HG03045 (cell line): Measurements from ENCODE around the gene FBLN2.

Source experiments
- ATAC-seq: cut with Tn5 transposase; IDR thresholded peaks from one replicate; pipeline ENCODE4 v1.9.1; 2021; ENCODE audit warnings: mild to moderate bottlenecking, moderate library complexity; ENCODE audit not compliant: unreplicated experiment

FBLN2 gene

DNA sequence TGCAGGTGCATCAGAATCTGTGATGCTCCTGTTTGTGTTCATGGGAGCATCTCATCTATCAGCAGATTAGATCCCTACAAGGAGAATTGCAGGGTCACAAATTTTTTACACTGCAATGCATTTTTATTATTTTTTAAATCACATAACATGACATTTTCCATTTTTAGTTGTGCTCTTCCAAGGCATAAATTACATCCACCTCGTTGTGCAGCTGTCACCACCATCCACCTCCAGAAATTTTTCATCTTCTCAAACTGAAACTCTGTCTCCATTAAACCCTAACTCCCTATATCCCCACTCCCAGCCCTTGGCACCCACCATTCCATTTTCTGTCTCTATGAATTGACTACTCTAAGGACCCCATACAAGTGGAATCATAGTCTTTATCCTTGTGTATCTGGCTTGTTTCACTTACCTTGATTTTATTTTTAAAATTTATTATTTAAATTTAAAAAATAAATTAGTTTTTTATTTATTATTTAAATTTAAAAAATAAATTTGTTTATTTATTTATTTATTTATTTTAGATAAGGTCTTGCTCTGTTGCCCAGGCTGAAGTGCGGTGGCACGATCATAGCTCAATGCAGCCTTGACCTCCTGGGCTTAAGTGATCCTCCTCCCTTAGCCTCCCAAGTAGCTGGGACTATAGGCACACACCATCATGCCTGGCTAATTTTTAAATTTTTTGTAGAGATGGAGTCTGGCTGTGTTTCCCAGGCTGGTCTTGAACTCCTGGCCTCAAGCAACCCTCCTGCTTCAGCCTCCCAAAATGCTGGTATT lies 47.7 kb downstream of the FBLN2 start:
- no peak for ATAC-seq

DNA sequence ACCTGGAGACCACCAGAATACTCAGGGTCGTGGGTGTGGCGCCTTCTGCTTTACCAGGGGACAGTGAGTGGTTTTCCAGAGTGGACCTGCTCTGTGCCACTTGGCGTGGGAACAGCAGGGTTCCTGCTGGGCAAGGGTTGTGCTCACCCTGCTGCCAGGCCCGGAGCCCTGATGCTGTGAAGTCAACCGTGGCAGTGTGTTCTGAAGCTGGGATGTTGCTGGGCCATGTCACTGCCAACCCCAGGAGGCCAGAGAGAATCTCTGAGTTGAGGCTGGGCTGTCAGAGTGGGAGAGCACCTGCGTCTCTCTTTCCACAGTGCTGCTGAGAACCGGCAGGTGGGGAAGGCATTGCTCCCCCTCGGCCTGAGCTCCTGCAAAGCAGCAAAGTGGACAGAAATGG lies 48.7 kb downstream of the FBLN2 start:
- no peak for ATAC-seq

DNA sequence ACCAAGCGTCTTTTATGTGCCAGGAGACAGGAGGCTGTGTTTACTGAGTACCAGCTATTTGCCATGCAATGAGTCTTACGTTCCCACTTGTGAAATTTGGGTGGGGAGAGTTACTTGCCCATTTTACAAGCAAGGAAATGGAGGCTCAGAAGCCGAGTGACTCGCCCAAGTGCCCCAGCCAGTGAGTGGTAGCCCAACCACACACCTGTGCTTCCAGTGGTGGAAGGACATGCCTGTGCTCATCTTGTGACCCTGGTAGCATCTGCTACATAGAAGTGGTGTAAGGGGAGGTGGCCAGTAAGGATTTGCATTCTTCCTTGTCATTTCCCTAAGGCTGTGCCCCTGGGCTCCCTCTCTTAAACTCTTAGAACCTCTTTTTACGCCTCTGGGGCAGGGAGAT lies 49.3 kb downstream of the FBLN2 start:
- ATAC-seq = no peak

DNA sequence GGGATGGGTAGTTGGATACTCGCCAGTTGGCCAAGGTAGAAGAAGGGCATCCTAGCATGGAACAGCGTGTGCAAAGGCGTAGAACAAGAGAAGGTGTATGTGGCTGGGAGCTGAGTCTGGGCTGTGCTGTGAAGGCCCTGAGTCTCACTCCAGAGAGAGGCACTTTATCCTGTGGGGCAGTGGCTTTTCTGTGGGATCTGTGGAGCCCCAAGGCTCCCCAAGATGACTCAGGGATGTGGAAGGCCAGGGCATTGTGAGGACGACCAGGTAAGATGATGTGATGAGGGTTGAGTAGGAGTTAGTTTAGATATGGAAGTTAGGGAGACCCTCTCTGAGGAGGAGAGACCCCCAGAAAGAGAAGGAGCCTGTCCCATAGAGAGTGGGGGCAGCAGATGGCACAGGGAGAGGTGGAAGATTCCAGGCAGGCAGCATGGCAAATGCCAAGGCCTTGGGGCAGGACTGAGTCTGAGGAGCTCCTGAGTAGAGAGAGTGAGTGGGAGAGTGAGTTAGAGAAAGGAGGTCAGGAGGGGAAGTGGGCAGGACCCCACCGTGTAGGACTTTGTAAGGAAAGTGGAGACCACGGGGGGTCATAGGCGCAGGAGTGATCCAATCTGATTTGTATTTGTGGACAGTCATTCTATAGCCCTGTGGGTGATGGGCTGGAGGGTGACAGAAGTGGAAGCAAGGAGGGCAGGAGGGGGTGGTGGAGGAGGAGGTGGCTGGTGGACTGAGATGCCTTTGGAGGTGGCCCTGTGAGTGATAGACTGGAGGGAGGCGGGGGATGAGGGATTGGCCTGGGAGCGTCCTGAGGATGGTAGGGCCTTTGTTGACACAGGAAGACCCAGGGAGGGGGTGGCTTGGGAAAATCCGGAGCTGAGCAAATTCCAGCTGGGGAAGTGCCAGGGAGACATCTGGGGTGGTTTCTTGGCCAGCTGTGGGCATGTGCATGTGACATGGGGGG lies 50.3 kb downstream of the FBLN2 start:
- no peak for ATAC-seq

DNA sequence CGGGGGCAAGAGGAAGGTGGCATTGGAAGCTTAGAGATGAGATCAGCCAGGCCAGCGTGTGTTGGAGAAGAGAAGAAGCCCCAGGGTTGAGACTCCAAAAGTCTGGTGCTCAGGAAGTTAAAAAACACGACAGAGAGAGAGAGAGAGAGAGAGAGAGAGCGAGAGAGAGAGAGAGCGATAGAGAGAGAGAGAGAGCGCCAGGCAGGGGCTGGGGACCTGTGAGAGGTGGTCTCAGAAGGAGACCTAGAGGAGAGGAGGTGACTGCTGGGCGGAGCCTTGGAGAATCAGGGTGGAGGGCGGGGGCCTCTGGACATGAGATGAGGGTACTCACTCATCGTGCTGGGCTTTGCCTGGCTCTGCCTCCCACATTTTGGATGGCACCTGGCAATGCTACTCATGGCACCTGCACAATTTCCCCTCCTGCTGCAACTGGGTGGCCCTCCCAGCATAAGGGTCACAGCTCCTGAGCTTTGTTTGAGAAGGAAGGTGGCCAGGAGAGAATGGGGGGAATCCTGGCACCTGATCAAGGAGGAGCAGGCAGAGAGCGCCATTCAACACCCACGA lies 51.0 kb downstream of the FBLN2 start:
- no peak for ATAC-seq

DNA sequence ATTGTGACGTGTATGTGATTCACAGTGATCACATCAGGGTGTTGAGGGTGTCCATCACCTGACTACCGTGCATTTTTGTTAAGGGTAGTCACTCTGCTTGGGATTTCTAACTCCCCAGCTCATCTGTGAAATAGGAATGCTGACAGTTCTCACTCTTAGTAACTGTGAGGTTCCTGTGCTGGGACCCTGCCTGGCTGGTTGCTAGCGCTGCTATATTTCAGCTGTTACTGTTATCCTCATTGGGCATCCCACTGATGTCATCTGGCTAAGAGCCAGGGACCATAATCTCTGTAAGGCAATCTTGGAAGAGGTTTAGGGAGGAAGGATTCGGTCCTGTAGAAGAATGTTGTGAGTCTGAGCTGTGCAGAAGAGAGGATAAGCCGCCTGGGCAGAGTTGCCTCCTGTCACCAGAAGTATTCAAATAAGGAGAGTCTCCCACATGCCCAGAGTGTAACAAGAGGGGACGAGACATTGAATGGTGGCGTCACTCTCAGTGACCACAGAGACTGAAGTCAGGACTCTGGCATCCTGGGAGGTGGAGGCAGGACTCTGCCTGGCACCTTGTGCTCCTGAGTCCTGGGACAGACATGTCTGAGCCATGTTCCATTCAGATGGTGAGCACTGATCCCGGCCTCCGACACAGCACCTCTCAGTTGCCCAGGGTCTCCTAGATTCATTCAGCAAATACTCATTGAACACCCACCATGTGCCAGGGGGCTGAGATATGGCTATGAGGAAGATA lies 52.2 kb downstream of the FBLN2 start:
- no peak for ATAC-seq

- ATAC-seq = no peak
Observed at GRCh38 chr3:13601692-13602080, 52.8 kb downstream of the FBLN2 start.

- ATAC-seq = no peak
Observed at GRCh38 chr3:13605555-13605954, 56.6 kb downstream of the FBLN2 start.

DNA sequence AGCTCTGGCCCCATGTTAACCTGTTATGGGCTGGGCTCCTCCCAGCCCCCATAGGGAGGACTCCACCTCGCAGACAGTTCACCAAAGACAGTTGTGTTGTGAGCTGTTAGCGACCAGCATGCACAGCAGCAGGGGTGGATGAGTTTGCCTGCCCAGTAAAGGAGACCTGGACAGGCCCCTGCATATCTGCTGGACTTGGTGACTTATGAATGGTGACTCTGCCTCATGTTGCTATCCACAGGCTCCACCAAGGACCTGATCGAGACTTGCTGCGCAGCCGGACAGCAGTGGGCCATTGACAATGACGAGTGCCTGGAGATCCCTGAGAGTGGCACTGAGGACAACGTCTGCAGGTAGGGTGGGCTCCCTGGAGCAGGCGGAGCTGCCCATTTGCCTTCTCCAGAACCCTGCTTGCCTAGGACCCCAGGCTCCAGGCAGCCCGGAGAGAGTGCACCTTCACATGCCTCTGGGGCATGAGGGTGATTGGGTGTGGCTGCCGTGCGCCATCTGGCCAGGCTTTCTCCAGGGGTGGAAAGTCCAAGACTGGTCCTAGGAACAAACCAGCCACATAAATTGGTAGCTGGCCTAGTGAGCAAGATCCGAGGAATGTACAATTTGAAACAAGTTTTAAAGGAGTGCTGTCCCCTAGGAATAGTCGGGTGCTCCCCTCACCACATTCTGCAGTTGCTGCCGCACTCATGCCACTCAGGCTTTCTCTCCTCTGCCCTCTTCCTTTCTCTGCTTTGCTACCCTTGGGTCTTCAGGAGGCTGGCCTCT lies 59.1 kb downstream of the FBLN2 start:
- no peak for ATAC-seq

DNA sequence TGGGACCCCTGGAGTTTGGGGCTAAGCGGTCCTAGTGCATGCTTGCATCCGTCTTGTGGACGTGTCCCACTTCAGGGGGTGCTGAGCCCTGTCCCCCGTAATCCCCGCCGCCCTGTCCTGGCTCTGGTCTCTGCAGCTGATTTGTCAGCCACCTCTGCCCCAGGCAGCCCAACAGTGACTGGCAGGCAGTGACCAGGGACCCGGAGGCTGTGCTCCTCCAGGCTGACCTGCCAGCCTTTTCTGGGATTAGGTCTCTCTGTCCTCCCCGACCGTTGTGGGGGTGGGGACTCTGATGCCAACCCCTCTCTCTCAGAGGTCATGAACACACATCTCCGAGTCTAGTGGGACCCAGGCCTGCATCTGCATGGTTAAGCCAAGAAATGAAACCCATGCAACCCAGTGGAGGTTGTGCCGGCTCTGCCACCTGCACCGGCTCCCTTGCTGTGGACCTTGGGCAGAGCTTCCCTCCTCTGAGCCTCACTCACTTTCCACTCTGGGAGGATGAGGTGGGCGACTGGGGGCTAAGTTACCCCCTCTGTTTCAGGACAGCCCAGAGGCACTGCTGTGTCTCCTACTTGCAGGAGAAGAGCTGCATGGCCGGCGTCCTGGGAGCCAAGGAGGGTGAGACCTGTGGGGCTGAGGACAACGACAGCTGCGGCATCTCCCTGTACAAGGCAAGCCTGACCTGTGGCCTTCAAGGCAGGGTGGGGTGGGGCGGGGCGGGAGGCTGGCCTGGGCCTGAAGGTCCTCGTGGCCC lies 60.2 kb downstream of the FBLN2 start:
- ATAC-seq = no peak

DNA sequence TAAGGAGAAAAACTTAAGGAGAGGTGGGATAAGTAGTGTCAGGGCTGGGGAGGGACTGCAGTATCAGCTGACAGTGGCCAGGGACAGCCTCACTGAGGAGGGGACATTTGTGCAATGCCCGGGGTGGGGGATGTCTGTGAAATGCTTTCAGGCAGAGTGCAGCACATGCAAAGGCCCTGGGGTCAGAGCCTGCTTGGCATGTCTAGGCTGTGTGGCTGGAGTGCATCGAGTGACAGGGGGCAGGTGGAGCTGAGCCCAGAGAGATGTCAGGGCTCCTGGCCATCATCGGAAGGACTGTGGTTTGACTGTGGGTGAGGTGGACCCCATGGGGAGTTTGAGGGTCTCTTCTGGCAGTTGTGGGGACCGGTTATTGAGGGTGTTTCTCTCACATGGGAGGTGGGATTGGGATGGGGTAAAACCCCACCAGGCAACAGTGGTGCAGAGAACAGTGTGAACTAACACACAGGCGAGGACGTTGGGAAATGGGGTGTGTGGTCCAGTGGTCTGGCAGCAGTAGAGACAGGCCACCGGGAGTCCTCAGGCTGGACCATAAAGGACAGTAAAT lies 61.2 kb downstream of the FBLN2 start:
- ATAC-seq = no peak

- ATAC-seq = no peak
Observed at GRCh38 chr3:13611221-13611620, 62.3 kb downstream of the FBLN2 start.

DNA sequence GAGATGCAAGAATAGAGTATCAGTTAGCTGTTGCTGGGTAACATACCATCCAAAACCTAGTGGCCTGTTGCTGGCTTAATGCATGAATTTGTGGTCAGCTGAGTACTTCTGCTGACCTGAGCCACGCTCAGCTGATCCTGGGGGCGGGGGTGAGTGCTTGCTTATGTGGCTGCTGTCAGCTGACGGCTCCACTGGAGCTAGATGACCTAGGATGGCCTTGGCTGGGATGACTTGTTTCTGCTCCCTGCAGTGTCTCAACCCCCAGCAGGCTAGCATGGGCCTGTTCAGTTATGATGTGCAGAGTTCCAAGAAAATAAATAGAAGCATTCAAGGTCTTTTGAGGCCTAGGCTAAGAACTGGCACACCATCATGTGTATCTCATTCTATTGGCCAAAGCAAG lies 63.9 kb downstream of the FBLN2 start:
- no peak for ATAC-seq

DNA sequence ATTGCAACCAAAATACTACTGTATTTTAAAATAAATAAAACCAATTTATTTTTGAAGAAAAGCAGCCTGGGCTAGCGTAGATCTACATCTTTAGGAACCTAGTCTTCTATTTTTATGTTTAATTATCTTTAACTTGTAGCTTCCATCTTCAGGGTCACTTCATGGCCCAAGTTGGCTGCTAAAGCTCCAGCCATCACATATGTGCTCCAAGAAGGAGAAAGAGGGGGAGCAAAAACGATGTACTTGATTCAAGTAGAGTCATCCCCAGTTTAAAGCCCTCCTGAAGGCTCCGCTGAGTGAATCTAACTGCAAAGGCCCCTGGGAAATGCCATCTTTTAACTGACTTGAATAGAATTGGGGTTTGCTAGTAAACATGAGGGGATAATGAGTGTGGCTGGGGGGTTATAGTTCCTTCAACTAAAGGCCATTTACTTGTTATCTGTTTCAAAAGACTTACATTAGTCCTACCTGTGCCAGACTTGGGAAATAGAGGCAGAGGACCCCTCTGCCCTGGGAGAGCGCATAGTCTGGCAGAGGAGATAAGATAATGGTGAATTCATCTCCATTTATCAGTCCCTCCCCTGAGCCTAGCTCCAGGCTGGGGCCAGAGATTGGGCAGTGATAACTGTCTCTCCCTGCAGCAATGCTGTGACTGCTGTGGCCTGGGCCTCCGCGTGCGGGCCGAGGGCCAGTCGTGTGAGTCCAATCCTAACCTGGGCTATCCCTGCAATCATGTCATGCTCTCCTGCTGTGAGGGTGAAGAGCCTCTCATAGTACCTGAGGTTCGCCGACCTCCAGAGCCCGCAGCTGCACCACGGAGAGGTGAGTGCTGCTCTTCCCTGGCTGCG lies 64.6 kb downstream of the FBLN2 start:
- ATAC-seq = no peak

GRCh38 chr3:13614607-13615006 lies 65.7 kb downstream of the FBLN2 start:
- no peak for ATAC-seq

DNA sequence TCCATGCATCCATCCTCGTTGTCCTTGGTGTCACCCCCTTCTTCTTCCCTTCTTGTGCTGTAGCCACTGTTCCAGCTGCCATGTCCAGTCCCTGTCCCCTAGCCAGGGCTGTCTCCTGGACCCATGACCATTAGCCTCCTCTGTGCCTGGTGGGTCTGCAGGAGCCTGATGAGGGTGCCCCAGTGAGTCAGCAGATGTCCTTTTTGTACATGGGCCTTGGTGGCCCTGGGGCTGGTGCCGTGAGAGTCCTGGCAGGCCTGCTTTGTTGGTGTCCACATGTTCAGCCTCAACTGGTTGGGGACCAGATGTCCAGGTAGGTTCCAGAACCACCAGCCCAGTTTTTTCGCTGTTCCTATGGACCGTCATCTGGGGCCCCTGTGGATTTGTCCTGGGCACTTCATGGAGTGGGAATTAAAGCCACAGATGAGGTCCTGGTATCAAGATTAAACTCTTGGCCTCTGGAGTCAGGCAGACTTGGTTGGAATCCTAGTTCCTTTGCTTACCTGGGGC lies 66.1 kb downstream of the FBLN2 start:
- no peak for ATAC-seq

GRCh38 chr3:13616359-13616758 lies 67.4 kb downstream of the FBLN2 start:
- ATAC-seq = no peak

- no peak for ATAC-seq
Observed at GRCh38 chr3:13617097-13617738, 68.3 kb downstream of the FBLN2 start.
